Urinary bladder (tissue), 4 donors: Measurements from ENCODE around the gene SLC12A2. TPM values are rescaled to one million over a fixed set of nuclear protein-coding genes. Genes with fewer than 3 reads are reported as not detected.

Source experiments
- DNase-seq: peaks from one replicate; pipeline ENCODE4 v3.0.0-alpha.2; 2015; ENCODE audit errors: extremely low spot score
- H3K27ac ChIP-seq: one replicate; pipeline ENCODE4 v1.5.1; 2013; ENCODE audit warnings: low read depth, mild to moderate bottlenecking, moderate library complexity
- H3K36me3 ChIP-seq: one replicate; pipeline ENCODE4 v1.6.1; 2013; ENCODE audit warnings: mild to moderate bottlenecking, moderate library complexity; ENCODE audit not compliant: insufficient read depth
- H3K4me1 ChIP-seq: one replicate; pipeline ENCODE4 v1.6.1; 2013; ENCODE audit warnings: mild to moderate bottlenecking, moderate library complexity; ENCODE audit not compliant: insufficient read depth
- H3K4me3 ChIP-seq: one replicate; pipeline ENCODE4 v1.5.1; 2013; ENCODE audit warnings: low read depth, low read length
- WGBS: extraction: QIAGEN DNeasy Blood & Tissue Kit; methylation state at CpG from one replicate; pipeline ENCODE4 v1.1.7; 2013; 5-methylcytosine and 5-hydroxymethylcytosine counted together
- polyA plus RNA-seq: library from polyadenylated mRNA; stranded (reverse); fragments of 200-250 nt; gene quantifications from one replicate; pipeline ENCODE4 v1.2.3, GENCODE V29; 2013
- total RNA-seq: library from RNA; depleted of rRNA; stranded (reverse); fragments of >200 nt; gene quantifications from one replicate; pipeline ENCODE4 v1.2.3, GENCODE V29; 2014
- donor health status: healthy with polysubstance abuse.
- donor health status: healthy.

SLC12A2 gene
- total and polyA plus RNA-seq, 2 donors: 7.9 to 63.9 TPM

- H3K4me3 ChIP-seq: no peak overlapping the region
- no peak overlapping the region for H3K27ac ChIP-seq
- no peaks in the 10 kb centered on the region for H3K36me3 ChIP-seq
- no peak for DNase-seq
- no peaks in the 10 kb centered on the region for H3K4me1 ChIP-seq
- WGBS: 92% methylated on average over 7 of the region's 7 CpGs
Observed at GRCh38 chr5:128234928-128235641, 151.5 kb downstream of the SLC12A2 start.

- H3K27ac ChIP-seq: no peak overlapping the region
- no peak overlapping the region for H3K4me3 ChIP-seq
- H3K36me3 ChIP-seq: no peaks in the 10 kb centered on the region
- 93% methylated on average over 7 of the region's 7 CpGs for WGBS
- DNase-seq: no peak
- no peaks in the 10 kb centered on the region for H3K4me1 ChIP-seq
Observed at GRCh38 chr5:128236334-128236733, 152.8 kb downstream of the SLC12A2 start.

- Histone ChIP-seq H3K36me3 (no peaks in the 10 kb centered on the region), H3K4me3 (no peak overlapping the region), H3K4me1 (no peaks in the 10 kb centered on the region), H3K27ac (no peak overlapping the region)
- DNase-seq: no peak
- WGBS: 70% methylated on average over 2 of the region's 2 CpGs
Observed at GRCh38 chr5:128237000-128237399, 153.4 kb downstream of the SLC12A2 start.

- DNase-seq: no peak
- Histone ChIP-seq H3K27ac (no peak overlapping the region), H3K36me3 (no peaks in the 10 kb centered on the region), H3K4me1 (no peaks in the 10 kb centered on the region), H3K4me3 (no peak overlapping the region)
- 22% methylated on average over 8 of the region's 8 CpGs for WGBS
Observed at GRCh38 chr5:128237546-128237945, 154.0 kb downstream of the SLC12A2 start.
